HAP-1 (cell line): ENCODE results near the gene RPA3.

ENCODE experiments used
- DNase-seq, 2 experiments: peaks; one replicate each; pipeline ENCODE4 v3.0.0-alpha.2; 2016 to 2020; ENCODE audit warnings: low spot score in 2 of 2
- H3K27me3 ChIP-seq: fragments of 250-450 bp; sonication (Bioruptor Pico); 2 replicates; pipeline ENCODE4 v1.5.1; 2020; ENCODE audit warnings: low read depth, mild to moderate bottlenecking, moderate library complexity
- H3K36me3 ChIP-seq: fragments of 250-450 bp; sonication (Bioruptor Pico); replicated peaks from 2 replicates; pipeline ENCODE4 v1.5.1; 2020; ENCODE audit warnings: mild to moderate bottlenecking
- H3K4me1 ChIP-seq: fragments of 250-450 bp; sonication (Bioruptor Pico); 2 replicates; pipeline ENCODE4 v1.5.1; 2020; ENCODE audit warnings: mild to moderate bottlenecking
- H3K4me3 ChIP-seq: fragments of 250-450 bp; sonication (Bioruptor Pico); 2 replicates; pipeline ENCODE4 v1.5.1; 2020; ENCODE audit warnings: mild to moderate bottlenecking, moderate library complexity
- H3K9me3 ChIP-seq: fragments of 250-450 bp; sonication (Bioruptor Pico); 2 replicates; pipeline ENCODE4 v1.5.1; 2020; ENCODE audit warnings: mild to moderate bottlenecking, moderate library complexity
- in situ Hi-C: fragments of 300-500 bp; cut with MboI; formaldehyde crosslinking; loops from 3 replicates; pipeline ENCODE4 v1.14.3; 2020; ENCODE audit warnings: low sequenced_read_pairs, inconsistent platforms, mixed read lengths

RPA3 gene

DNA sequence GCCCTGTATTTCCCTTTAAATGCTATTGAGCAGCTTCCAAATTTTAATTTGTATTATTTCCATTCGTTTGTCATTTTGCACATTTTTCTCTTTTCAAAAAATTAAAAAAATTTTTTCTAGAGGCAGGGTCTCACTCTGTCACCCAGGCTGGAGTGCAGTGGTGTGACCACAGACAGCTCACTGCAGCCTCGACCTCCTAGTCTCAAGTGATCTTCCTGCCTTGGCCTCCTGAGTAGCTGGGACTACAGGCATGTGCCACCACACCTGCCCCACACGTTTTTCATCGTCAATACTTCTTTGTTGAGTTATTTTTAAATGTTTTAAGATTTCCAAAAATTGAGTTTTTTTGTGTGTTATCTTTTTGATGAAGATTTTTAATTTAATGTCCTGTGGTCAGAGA lies 4.7 kb downstream of the RPA3 start:
- Histone ChIP-seq H3K27me3 (no peaks in the 10 kb centered on the region), H3K4me1 (peaks cover 11% of the 10 kb centered on the region), H3K36me3 (no peaks in the 10 kb centered on the region), H3K9me3 (no peaks in the 10 kb centered on the region), H3K4me3 (no peak overlapping the region)
- in situ Hi-C loops: no loop called here
- no peak for DNase-seq

GRCh38 chr7:7710469-7710868 lies 7.9 kb downstream of the RPA3 start:
- in situ Hi-C loops: no loop called here
- peaks cover 26% of the 10 kb centered on the region for H3K4me1 ChIP-seq
- no peak for DNase-seq
- no peaks in the 10 kb centered on the region for H3K9me3 ChIP-seq
- no peak overlapping the region for H3K4me3 ChIP-seq
- H3K27me3 ChIP-seq: no peaks in the 10 kb centered on the region
- H3K36me3 ChIP-seq: no peaks in the 10 kb centered on the region

GRCh38 chr7:7709291-7709690 lies 9.1 kb downstream of the RPA3 start:
- Histone ChIP-seq H3K27me3 (no peaks in the 10 kb centered on the region), H3K9me3 (no peaks in the 10 kb centered on the region), H3K36me3 (no peaks in the 10 kb centered on the region), H3K4me1 (peaks cover 29% of the 10 kb centered on the region), H3K4me3 (no peak overlapping the region)
- in situ Hi-C loops: no loop called here
- peak in 1 of 2 experiments; percentile 10 for DNase-seq

- Histone ChIP-seq H3K36me3 (no peaks in the 10 kb centered on the region), H3K4me1 (peaks cover 29% of the 10 kb centered on the region), H3K9me3 (no peaks in the 10 kb centered on the region), H3K4me3 (no peak overlapping the region), H3K27me3 (no peaks in the 10 kb centered on the region)
- in situ Hi-C loops: no loop called here
- DNase-seq: peak; percentile 53 to 95
Measured at GRCh38 chr7:7707806-7708205, 10.6 kb downstream of the RPA3 start.

- no peaks in the 10 kb centered on the region for H3K9me3 ChIP-seq
- in situ Hi-C loops: no loop called here
- no peaks in the 10 kb centered on the region for H3K36me3 ChIP-seq
- H3K4me1 ChIP-seq: peaks cover 29% of the 10 kb centered on the region
- DNase-seq: no peak
- H3K4me3 ChIP-seq: no peak overlapping the region
- H3K27me3 ChIP-seq: no peaks in the 10 kb centered on the region
Measured at GRCh38 chr7:7707246-7707645, 11.2 kb downstream of the RPA3 start.

DNA sequence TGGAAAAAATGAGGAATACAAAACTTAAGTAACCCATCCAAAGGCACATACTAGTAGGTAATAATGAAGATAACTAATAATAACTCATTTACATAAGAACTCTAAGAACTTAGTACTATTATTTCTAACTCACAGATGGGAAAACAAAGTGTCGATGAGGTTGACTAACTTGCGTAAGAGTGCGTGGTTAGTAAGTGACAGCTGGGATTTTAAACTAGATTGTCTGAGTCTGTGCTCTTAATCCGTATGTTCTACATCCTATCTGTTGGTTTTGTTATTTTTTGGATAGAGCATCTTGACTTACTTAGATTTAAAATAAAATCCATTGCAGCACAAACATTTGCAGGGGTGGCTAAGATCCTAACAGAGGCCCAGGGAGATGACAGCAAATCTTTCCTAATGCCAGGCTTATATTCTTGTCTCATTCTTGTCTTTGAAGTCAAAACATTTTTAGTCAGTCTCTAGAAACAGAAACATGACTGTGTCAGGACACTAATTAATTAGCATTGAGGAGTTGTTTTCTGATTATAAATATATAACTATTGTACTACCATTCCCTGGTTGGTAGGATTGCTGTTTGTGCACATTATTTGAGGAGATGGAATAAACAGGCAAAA lies 11.7 kb downstream of the RPA3 start:
- no peak for DNase-seq
- no peaks in the 10 kb centered on the region for H3K9me3 ChIP-seq
- H3K4me3 ChIP-seq: no peak overlapping the region
- H3K36me3 ChIP-seq: no peaks in the 10 kb centered on the region
- H3K4me1 ChIP-seq: peaks cover 29% of the 10 kb centered on the region
- no peaks in the 10 kb centered on the region for H3K27me3 ChIP-seq
- in situ Hi-C loops: no loop called here

DNA sequence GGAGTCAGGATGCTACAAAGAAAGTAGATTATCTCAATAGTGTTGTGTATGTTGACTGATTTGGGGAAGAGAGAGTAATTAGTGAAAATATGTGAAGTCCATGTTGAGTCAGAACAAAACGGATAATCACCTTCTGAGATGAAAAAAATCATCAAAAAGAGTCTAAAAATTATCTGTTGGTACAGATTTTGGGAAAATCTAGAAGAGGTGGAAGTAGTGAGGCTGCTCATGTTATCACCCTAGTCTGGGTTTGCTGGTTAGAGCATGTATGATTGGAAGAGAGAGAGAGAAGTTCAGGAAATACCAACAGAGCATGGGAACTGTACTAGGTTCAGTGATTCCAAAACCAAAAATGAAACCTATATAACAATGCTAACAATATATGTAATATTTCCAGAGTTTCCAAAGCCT lies 12.3 kb downstream of the RPA3 start:
- Histone ChIP-seq H3K27me3 (no peaks in the 10 kb centered on the region), H3K36me3 (no peaks in the 10 kb centered on the region), H3K9me3 (no peaks in the 10 kb centered on the region), H3K4me3 (no peak overlapping the region), H3K4me1 (peaks cover 29% of the 10 kb centered on the region)
- in situ Hi-C loops: no loop called here
- DNase-seq: no peak

- Histone ChIP-seq H3K4me1 (peaks cover 29% of the 10 kb centered on the region), H3K27me3 (no peaks in the 10 kb centered on the region), H3K36me3 (no peaks in the 10 kb centered on the region), H3K4me3 (no peak overlapping the region), H3K9me3 (no peaks in the 10 kb centered on the region)
- in situ Hi-C loops: no loop called here
- no peak for DNase-seq
Measured at GRCh38 chr7:7705318-7705717, 13.1 kb downstream of the RPA3 start.

GRCh38 chr7:7704867-7705266 lies 13.5 kb downstream of the RPA3 start:
- H3K9me3 ChIP-seq: no peaks in the 10 kb centered on the region
- peaks cover 29% of the 10 kb centered on the region for H3K4me1 ChIP-seq
- no peaks in the 10 kb centered on the region for H3K27me3 ChIP-seq
- DNase-seq: no peak
- in situ Hi-C loops: no loop called here
- no peak overlapping the region for H3K4me3 ChIP-seq
- no peaks in the 10 kb centered on the region for H3K36me3 ChIP-seq

- Histone ChIP-seq H3K27me3 (no peaks in the 10 kb centered on the region), H3K4me3 (no peak overlapping the region), H3K36me3 (no peaks in the 10 kb centered on the region), H3K9me3 (no peaks in the 10 kb centered on the region), H3K4me1 (peaks cover 18% of the 10 kb centered on the region)
- DNase-seq: no peak
- in situ Hi-C loops: no loop called here
Measured at GRCh38 chr7:7703427-7703826, 15.0 kb downstream of the RPA3 start.

DNA sequence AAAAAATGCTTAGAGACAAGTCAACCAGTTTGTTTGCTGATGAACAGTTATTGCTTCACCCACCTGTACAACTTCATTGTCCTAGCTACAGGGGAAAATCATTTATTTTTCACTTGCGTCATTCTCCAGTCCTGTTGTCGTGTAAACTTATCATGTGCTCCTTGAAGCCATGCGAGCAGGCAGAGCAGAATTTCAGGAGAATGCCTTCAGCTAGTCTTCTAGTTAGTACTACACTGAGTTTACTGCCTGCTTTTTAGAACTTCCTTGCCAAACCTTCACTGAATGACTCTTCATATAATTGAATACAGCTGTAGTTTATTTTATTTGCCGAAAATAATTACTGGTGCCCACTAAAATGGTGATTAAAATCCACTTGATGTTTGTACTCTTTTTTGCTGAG lies 15.6 kb downstream of the RPA3 start:
- peaks cover 14% of the 10 kb centered on the region for H3K4me1 ChIP-seq
- no peaks in the 10 kb centered on the region for H3K9me3 ChIP-seq
- H3K4me3 ChIP-seq: no peak overlapping the region
- in situ Hi-C loops: no loop called here
- H3K27me3 ChIP-seq: no peaks in the 10 kb centered on the region
- no peak for DNase-seq
- no peaks in the 10 kb centered on the region for H3K36me3 ChIP-seq

GRCh38 chr7:7701527-7701926 lies 16.9 kb downstream of the RPA3 start:
- DNase-seq: no peak
- in situ Hi-C loops: no loop called here
- Histone ChIP-seq H3K27me3 (no peaks in the 10 kb centered on the region), H3K36me3 (no peaks in the 10 kb centered on the region), H3K4me1 (peaks cover 3% of the 10 kb centered on the region), H3K9me3 (no peaks in the 10 kb centered on the region), H3K4me3 (no peak overlapping the region)

GRCh38 chr7:7699970-7700369 lies 18.4 kb downstream of the RPA3 start:
- Histone ChIP-seq H3K27me3 (no peaks in the 10 kb centered on the region), H3K4me3 (no peak overlapping the region), H3K4me1 (peaks cover 2% of the 10 kb centered on the region; the same call in 1 of the 2 replicates), H3K9me3 (no peaks in the 10 kb centered on the region), H3K36me3 (no peaks in the 10 kb centered on the region)
- in situ Hi-C loops: no loop called here
- no peak for DNase-seq

- in situ Hi-C loops: no loop called here
Measured at GRCh38 chr7:7699380-7699779, 19.0 kb downstream of the RPA3 start.

GRCh38 chr7:7698930-7699329 lies 19.5 kb downstream of the RPA3 start:
- no peak overlapping the region for H3K4me3 ChIP-seq
- H3K4me1 ChIP-seq: no peaks in the 10 kb centered on the region
- no peaks in the 10 kb centered on the region for H3K27me3 ChIP-seq
- in situ Hi-C loops: no loop called here
- no peak for DNase-seq
- no peaks in the 10 kb centered on the region for H3K36me3 ChIP-seq
- no peaks in the 10 kb centered on the region for H3K9me3 ChIP-seq

More at GRCh38 chr7:7699380-7699779, 19.0 kb downstream of the RPA3 start:
- Histone ChIP-seq H3K4me1 (no peaks in the 10 kb centered on the region), H3K4me3 (no peak overlapping the region), H3K9me3 (no peaks in the 10 kb centered on the region), H3K36me3 (no peaks in the 10 kb centered on the region), H3K27me3 (no peaks in the 10 kb centered on the region)
- DNase-seq: no peak
